B cell (primary cell): ENCODE data around the gene GSTM5.
"Not testable (repeated sequence)": the region's sequence is repeated elsewhere in the genome, so short reads cannot be mapped to it uniquely, and the experiment has no call there.

Experiments
- CTCF ChIP-seq: fragments of 200-600 bp; IDR thresholded peaks from one replicate; pipeline ENCODE4 v1.8.0; 2022; ENCODE audit warnings: antibody characterized with exemption, mild to moderate bottlenecking
- EZH2 ChIP-seq: IDR thresholded peaks from 2 replicates; pipeline ENCODE4 v1.6.1; 2012; ENCODE audit warnings: borderline replicate concordance, low read depth, mild to moderate bottlenecking, moderate library complexity, low read length; ENCODE audit not compliant: insufficient read depth, poor library complexity, severe bottlenecking

GRCh38 chr1:109694400-109694799 lies 17.7 kb upstream of the GSTM5 start:
- not testable (repeated sequence) for TF ChIP-seq CTCF, EZH2
